ENCODE data around the gene ABCB8.
A peak's percentile ranks its signal among the peaks of the same experiment; 100 is the strongest.

ABCB8 gene

GRCh38 chr7:151016942-151017341, 11.3 kb upstream of the ABCB8 start:
- peak overlapping the region; percentile 92 for H3K27ac ChIP-seq
- TF ChIP-seq CTCF (conservative IDR thresholded peaks at IDR 0.05) (no peak), ZFX (IDR thresholded peaks at IDR 0.05) (no peak)

GRCh38 chr7:151017370-151017952, 10.8 kb upstream of the ABCB8 start:
- no peak for TF ChIP-seq CTCF (conservative IDR thresholded peaks at IDR 0.05)
- TF ChIP-seq ZFX (IDR thresholded peaks at IDR 0.05): no peak
- peak overlapping the region; percentile 92 for H3K27ac ChIP-seq

- TF ChIP-seq ZFX (IDR thresholded peaks at IDR 0.05): no peak
- peak; percentile 100 for TF ChIP-seq CTCF (conservative IDR thresholded peaks at IDR 0.05)
- peak overlapping the region; percentile 92 for H3K27ac ChIP-seq
Measured at GRCh38 chr7:151017953-151018420, 10.3 kb upstream of the ABCB8 start.

GRCh38 chr7:151018421-151019129, 9.7 kb upstream of the ABCB8 start:
- H3K27ac ChIP-seq: peak overlapping the region; percentile 92
- peak; percentile 85; the same call in 1 of the 2 replicates for TF ChIP-seq ZFX (IDR thresholded peaks at IDR 0.05)
- peak; percentile 71 for TF ChIP-seq CTCF (conservative IDR thresholded peaks at IDR 0.05)

- TF ChIP-seq ZFX (IDR thresholded peaks at IDR 0.05) (peak; percentile 23; the same call in 1 of the 2 replicates), CTCF (conservative IDR thresholded peaks at IDR 0.05) (no peak)
- H3K27ac ChIP-seq: peak overlapping the region; percentile 92
Measured at GRCh38 chr7:151019130-151019447, 9.2 kb upstream of the ABCB8 start.

- TF ChIP-seq CTCF (conservative IDR thresholded peaks at IDR 0.05) (no peak), ZFX (IDR thresholded peaks at IDR 0.05) (no peak)
Measured at GRCh38 chr7:151020231-151020630, 8.0 kb upstream of the ABCB8 start.

GRCh38 chr7:151023232-151023631, 5.0 kb upstream of the ABCB8 start:
- no peak overlapping the region for H3K27ac ChIP-seq
- TF ChIP-seq CTCF (conservative IDR thresholded peaks at IDR 0.05) (no peak), ZFX (IDR thresholded peaks at IDR 0.05) (no peak)

More at GRCh38 chr7:151020231-151020630, 8.0 kb upstream of the ABCB8 start:
- H3K27ac ChIP-seq: no peak overlapping the region; the same call in 1 of the 2 replicates

Data from C4-2B (cell line).